ENCODE data around the gene HLA-DOA. TPM values are rescaled to one million over a fixed set of nuclear protein-coding genes. Genes with fewer than 3 reads are reported as not detected.

Gene HLA-DOA
- total RNA-seq, 1 donor from 2014 or later, result 0.48 TPM

DNA sequence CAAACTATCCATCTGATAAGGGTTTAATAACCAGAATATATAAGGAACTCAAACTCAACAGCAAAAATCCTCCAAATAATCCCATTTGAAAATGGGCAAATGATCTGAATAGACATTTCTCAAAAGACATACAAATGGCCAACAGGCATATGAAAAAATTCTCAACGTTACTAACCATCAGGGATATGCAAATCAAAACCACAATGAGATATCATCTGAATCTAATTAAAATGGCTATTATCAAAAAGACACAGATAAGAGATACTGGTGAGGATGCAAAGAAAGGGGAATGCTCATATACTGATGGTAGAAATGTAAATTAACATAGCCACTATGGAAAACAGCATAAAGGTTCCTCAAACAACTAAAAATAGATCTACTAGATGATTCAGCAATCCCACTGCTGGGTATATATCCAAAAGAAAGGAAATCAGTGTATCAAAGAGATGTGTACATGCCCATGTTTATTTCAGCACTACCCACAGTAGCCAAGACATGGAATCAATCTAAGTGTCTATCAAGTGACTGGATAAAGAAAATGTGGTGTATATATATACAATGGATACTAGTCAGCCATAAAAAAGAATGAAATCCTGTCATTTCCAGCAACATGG lies 47.1 kb downstream of the HLA-DOA start:
- Mint-ChIP-seq H3K27me3 (ENCODE audit: low read depth, unreplicated experiment) (no peaks in the 10 kb centered on the region), H3K4me1 (ENCODE audit: low read depth, unreplicated experiment) (peaks cover 20% of the 10 kb centered on the region), H3K27ac (ENCODE audit: unreplicated experiment) (no peak overlapping the region), H3K4me3 (ENCODE audit: unreplicated experiment) (no peak overlapping the region), H3K9me3 (ENCODE audit: unreplicated experiment) (no peaks in the 10 kb centered on the region), H3K36me3 (ENCODE audit: low read depth, unreplicated experiment) (no peaks in the 10 kb centered on the region)
- Histone ChIP-seq H3K4me2 (ENCODE audit: low read length) (no peak overlapping the region), H3K9ac (ENCODE audit: low read length) (no peak overlapping the region), H3K4me3 (ENCODE audit: insufficient read depth, low read depth, low read length) (no peak overlapping the region), H3K9me3 (ENCODE audit: insufficient read depth, low read depth, low read length) (no peaks in the 10 kb centered on the region), H3K79me2 (ENCODE audit: insufficient read depth, low read length) (peaks cover 10% of the 10 kb centered on the region), H3K4me1 (ENCODE audit: insufficient read depth, low read length) (peaks cover 5% of the 10 kb centered on the region), H3K27ac (ENCODE audit: low read depth, low read length) (no peak overlapping the region), H3K27me3 (ENCODE audit: insufficient read depth, low read length) (no peaks in the 10 kb centered on the region), H3K36me3 (ENCODE audit: insufficient read depth, low read length) (no peaks in the 10 kb centered on the region), H4K20me1 (ENCODE audit: insufficient read depth, low read length) (no peaks in the 10 kb centered on the region), H2AFZ (ENCODE audit: low read depth, low read length) (no peak overlapping the region)
- no peak for TF ChIP-seq EZH2 (IDR thresholded peaks at IDR 0.05; ENCODE audit: insufficient read depth, low read length)
- TF ChIP-seq, protein P1, sequence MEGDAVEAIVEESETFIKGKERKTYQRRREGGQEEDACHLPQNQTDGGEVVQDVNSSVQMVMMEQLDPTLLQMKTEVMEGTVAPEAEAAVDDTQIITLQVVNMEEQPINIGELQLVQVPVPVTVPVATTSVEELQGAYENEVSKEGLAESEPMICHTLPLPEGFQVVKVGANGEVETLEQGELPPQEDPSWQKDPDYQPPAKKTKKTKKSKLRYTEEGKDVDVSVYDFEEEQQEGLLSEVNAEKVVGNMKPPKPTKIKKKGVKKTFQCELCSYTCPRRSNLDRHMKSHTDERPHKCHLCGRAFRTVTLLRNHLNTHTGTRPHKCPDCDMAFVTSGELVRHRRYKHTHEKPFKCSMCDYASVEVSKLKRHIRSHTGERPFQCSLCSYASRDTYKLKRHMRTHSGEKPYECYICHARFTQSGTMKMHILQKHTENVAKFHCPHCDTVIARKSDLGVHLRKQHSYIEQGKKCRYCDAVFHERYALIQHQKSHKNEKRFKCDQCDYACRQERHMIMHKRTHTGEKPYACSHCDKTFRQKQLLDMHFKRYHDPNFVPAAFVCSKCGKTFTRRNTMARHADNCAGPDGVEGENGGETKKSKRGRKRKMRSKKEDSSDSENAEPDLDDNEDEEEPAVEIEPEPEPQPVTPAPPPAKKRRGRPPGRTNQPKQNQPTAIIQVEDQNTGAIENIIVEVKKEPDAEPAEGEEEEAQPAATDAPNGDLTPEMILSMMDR (IDR thresholded peaks at IDR 0.05; ENCODE audit: insufficient read depth, low read depth, low read length), result no peak
- FAIRE-seq (no peak), DNase-seq (ENCODE audit: low read depth) (no peak)

GRCh38 chr6:32960563-32960962 lies 48.8 kb downstream of the HLA-DOA start:
- Histone ChIP-seq H3K9ac (ENCODE audit: low read length) (no peak overlapping the region), H3K79me2 (ENCODE audit: insufficient read depth, low read length) (no peaks in the 10 kb centered on the region), H3K4me3 (ENCODE audit: insufficient read depth, low read depth, low read length) (no peak overlapping the region), H3K4me2 (ENCODE audit: low read length) (no peak overlapping the region), H3K4me1 (ENCODE audit: insufficient read depth, low read length) (no peaks in the 10 kb centered on the region), H3K27ac (ENCODE audit: low read depth, low read length) (no peak overlapping the region), H3K27me3 (ENCODE audit: insufficient read depth, low read length) (no peaks in the 10 kb centered on the region), H3K9me3 (ENCODE audit: insufficient read depth, low read depth, low read length) (no peaks in the 10 kb centered on the region), H3K36me3 (ENCODE audit: insufficient read depth, low read length) (no peaks in the 10 kb centered on the region), H2AFZ (ENCODE audit: low read depth, low read length) (no peak overlapping the region), H4K20me1 (ENCODE audit: insufficient read depth, low read length) (no peaks in the 10 kb centered on the region)
- no peak for DNase-seq (ENCODE audit: low read depth)
- no peak for FAIRE-seq
- H3K9me3 Mint-ChIP-seq (ENCODE audit: unreplicated experiment), result no peaks in the 10 kb centered on the region
- H3K4me3 Mint-ChIP-seq (ENCODE audit: unreplicated experiment), result no peak overlapping the region
- H3K36me3 Mint-ChIP-seq (ENCODE audit: low read depth, unreplicated experiment), result peaks cover 5% of the 10 kb centered on the region
- H3K4me1 Mint-ChIP-seq (ENCODE audit: low read depth, unreplicated experiment), result peaks cover 7% of the 10 kb centered on the region
- H3K27me3 Mint-ChIP-seq (ENCODE audit: low read depth, unreplicated experiment), result no peaks in the 10 kb centered on the region
- no peak overlapping the region for H3K27ac Mint-ChIP-seq (ENCODE audit: unreplicated experiment)
- TF ChIP-seq, protein P1 (IDR thresholded peaks at IDR 0.05; ENCODE audit: insufficient read depth, low read depth, low read length), result no peak
- TF ChIP-seq EZH2 (IDR thresholded peaks at IDR 0.05; ENCODE audit: insufficient read depth, low read length), result no peak

GRCh38 chr6:32956176-32956575 lies 53.2 kb downstream of the HLA-DOA start:
- peaks cover 5% of the 10 kb centered on the region for H3K36me3 Mint-ChIP-seq (ENCODE audit: low read depth, unreplicated experiment)
- Histone ChIP-seq H3K27me3 (ENCODE audit: insufficient read depth, low read length) (peaks cover 3% of the 10 kb centered on the region), H3K27ac (ENCODE audit: low read depth, low read length) (no peak overlapping the region), H3K79me2 (ENCODE audit: insufficient read depth, low read length) (no peaks in the 10 kb centered on the region), H3K4me2 (ENCODE audit: low read length) (no peak overlapping the region), H2AFZ (ENCODE audit: low read depth, low read length) (no peak overlapping the region), H3K4me3 (ENCODE audit: insufficient read depth, low read depth, low read length) (no peak overlapping the region), H4K20me1 (ENCODE audit: insufficient read depth, low read length) (no peaks in the 10 kb centered on the region), H3K9ac (ENCODE audit: low read length) (no peak overlapping the region), H3K9me3 (ENCODE audit: insufficient read depth, low read depth, low read length) (no peaks in the 10 kb centered on the region), H3K36me3 (ENCODE audit: insufficient read depth, low read length) (no peaks in the 10 kb centered on the region), H3K4me1 (ENCODE audit: insufficient read depth, low read length) (no peaks in the 10 kb centered on the region)
- DNase-seq (ENCODE audit: low read depth), result no peak
- TF ChIP-seq, protein P1 (IDR thresholded peaks at IDR 0.05; ENCODE audit: insufficient read depth, low read depth, low read length), result no peak
- TF ChIP-seq EZH2 (IDR thresholded peaks at IDR 0.05; ENCODE audit: insufficient read depth, low read length), result no peak
- H3K4me1 Mint-ChIP-seq (ENCODE audit: low read depth, unreplicated experiment), result no peaks in the 10 kb centered on the region
- H3K9me3 Mint-ChIP-seq (ENCODE audit: unreplicated experiment), result no peaks in the 10 kb centered on the region
- no peaks in the 10 kb centered on the region for H3K27me3 Mint-ChIP-seq (ENCODE audit: low read depth, unreplicated experiment)
- no peak overlapping the region for H3K27ac Mint-ChIP-seq (ENCODE audit: unreplicated experiment)
- no peak overlapping the region for H3K4me3 Mint-ChIP-seq (ENCODE audit: unreplicated experiment)
- no peak for FAIRE-seq

Measured in astrocyte (in vitro differentiated cells and primary cell).